Peyer's patch (tissue), 4 donors: Measurements from ENCODE around the gene CHRNA5.

Experiments
- CTCF ChIP-seq, 6 experiments: fragments of 450-650 bp in 4 of 6; fragments of 200-600 bp in 2 of 6; sonication (generic) in 1 of 6; IDR thresholded peaks; one replicate each; pipeline ENCODE4 v1.5.1; 2017 to 2019; ENCODE audit warnings: antibody characterized with exemption in 6 of 6, mild to moderate bottlenecking in 3 of 6, moderate library complexity in 1 of 6
- POLR2A ChIP-seq, 2 donors: fragments of 450-650 bp; IDR thresholded peaks; one replicate each; pipeline ENCODE4 v1.5.1; 2017; ENCODE audit warnings: antibody characterized with exemption in 2 of 2, mild to moderate bottlenecking in 2 of 2, moderate library complexity in 2 of 2

GRCh38 chr15:78628227-78628626 lies 62.9 kb downstream of the CHRNA5 start:
- TF ChIP-seq CTCF (IDR thresholded peaks at IDR 0.05) (no peak), POLR2A (IDR thresholded peaks at IDR 0.05) (no peak)
